CD4-positive, alpha-beta T cell (primary cell): ENCODE data around the gene CD46. TPM values are rescaled to one million over a fixed set of nuclear protein-coding genes. Genes with fewer than 3 reads are reported as not detected.

Source experiments
- ATAC-seq: fragments of 200-7000 bp; cut with Tn5 transposase; one replicate; pipeline ENCODE4 v1.10.0; 2022; ENCODE audit warnings: mild to moderate bottlenecking; ENCODE audit not compliant: poor library complexity
- CTCF ChIA-PET: fragments of 350-600 bp; sonication (Branson Sonifier 250); formaldehyde crosslinking; loops from one replicate; lab custom pipeline; 2021; ENCODE audit warnings: antibody characterized with exemption, inconsistent platforms; lab: Charles Lee
- POLR2A ChIA-PET: fragments of 350-600 bp; sonication (Branson Sonifier 250); formaldehyde crosslinking; loops from one replicate; lab custom pipeline; 2021; ENCODE audit warnings: antibody characterized with exemption, inconsistent platforms; lab: Charles Lee
- DNase-seq, 14 experiments: peaks; one replicate each; pipeline ENCODE4 v3.0.0-alpha.2; 2013 to 2020; ENCODE audit warnings: mixed read lengths in 2 of 14
- H3K27ac ChIP-seq, 2 donors: one replicate each; pipeline versions ENCODE4 v1.5.1 to v1.7.0; 2013; ENCODE audit warnings: low read length in 2 of 2, low read depth in 1 of 2, mild to moderate bottlenecking in 1 of 2
- H3K27me3 ChIP-seq, 2 experiments: 1 replicate in 1 of 2; 2 replicates in 1 of 2; pipeline versions ENCODE4 v1.6.1 to v1.7.0; 2013; ENCODE audit warnings: low read length in 2 of 2, control low read depth in 1 of 2, mild to moderate bottlenecking in 1 of 2, moderate library complexity in 1 of 2; ENCODE audit not compliant: insufficient read depth in 2 of 2, control insufficient read depth in 1 of 2
- H3K36me3 ChIP-seq: one replicate; pipeline ENCODE4 v1.6.1; 2013; ENCODE audit warnings: low read length, control low read depth; ENCODE audit not compliant: insufficient read depth
- H3K4me1 ChIP-seq: one replicate; pipeline ENCODE4 v1.6.1; 2013; ENCODE audit warnings: low read length, control low read depth; ENCODE audit not compliant: insufficient read depth
- H3K4me3 ChIP-seq: one replicate; pipeline ENCODE4 v1.5.1; 2013; ENCODE audit warnings: mild to moderate bottlenecking, low read length, moderate library complexity
- H3K9me3 ChIP-seq, 2 experiments: 1 replicate in 1 of 2; 2 replicates in 1 of 2; pipeline versions ENCODE4 v1.6.1 to v1.7.0; 2013; ENCODE audit warnings: low read length in 2 of 2, mild to moderate bottlenecking in 2 of 2, control low read depth in 1 of 2, moderate library complexity in 1 of 2; ENCODE audit not compliant: control insufficient read depth in 1 of 2, insufficient read depth in 1 of 2
- H3K27ac Mint-ChIP-seq: one replicate; pipeline ENCODE4 v1.8.0; 2020; ENCODE audit warnings: mixed read lengths
- H3K27me3 Mint-ChIP-seq: one replicate; pipeline ENCODE4 v1.8.0; 2021; ENCODE audit warnings: mixed read lengths
- H3K36me3 Mint-ChIP-seq: one replicate; pipeline ENCODE4 v1.8.0; 2021; ENCODE audit warnings: low read depth, mixed read lengths
- H3K4me1 Mint-ChIP-seq: one replicate; pipeline ENCODE4 v1.8.0; 2021; ENCODE audit warnings: low read depth, mixed read lengths
- H3K4me3 Mint-ChIP-seq: one replicate; pipeline ENCODE4 v1.8.0; 2020; ENCODE audit warnings: mild to moderate bottlenecking, mixed read lengths
- H3K9me3 Mint-ChIP-seq: one replicate; pipeline ENCODE4 v1.8.0; 2020; ENCODE audit warnings: mixed read lengths
- CTCF ChIP-seq: fragments of 200-600 bp; IDR thresholded peaks from one replicate; pipeline ENCODE4 v1.8.0; 2022; ENCODE audit warnings: antibody characterized with exemption, mild to moderate bottlenecking
- intact Hi-C, 2 experiments: fragments of 100-400 bp; cut with DNase I in 1 of 2; cut with micrococcal nuclease in 1 of 2; formaldehyde crosslinking; loops; one replicate each; pipeline versions ENCODE4 v1.15.1 to v1.9.0; 2023 to 2025; cut with DNase I, micrococcal nuclease
- total RNA-seq, 174 experiments: library from RNA in 2 of 174; stranded (reverse) in 2 of 174; gene quantifications; one replicate each; pipeline ENCODE4 v1.2.3 and lab custom pipeline; 2021 to 2026

Gene CD46
- total RNA-seq, 2 experiments from 2014 or later = 111 to 115 TPM

DNA sequence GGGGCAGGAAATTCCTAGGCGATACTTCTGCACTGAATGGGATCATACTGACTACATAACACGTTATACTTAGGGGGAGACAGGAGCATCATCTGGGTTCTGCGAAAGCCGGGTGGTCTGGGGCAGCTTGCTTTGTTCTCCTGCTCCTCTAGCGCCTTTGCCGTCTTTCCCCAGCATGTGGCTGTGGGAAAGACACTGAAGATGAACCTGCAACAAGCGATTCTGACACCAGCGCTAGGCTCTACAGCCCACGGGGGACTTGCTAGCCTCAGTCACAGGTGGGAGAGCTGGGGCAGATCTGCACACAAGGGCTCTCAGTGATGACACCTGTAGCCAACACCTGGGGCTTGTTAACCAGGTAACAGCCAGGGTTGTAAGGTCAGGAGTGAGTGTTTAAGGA lies 51.8 kb downstream of the CD46 start:
- Mint-ChIP-seq H3K36me3 (peaks cover 87% of the 10 kb centered on the region), H3K9me3 (no peaks in the 10 kb centered on the region), H3K27ac (no peak overlapping the region), H3K4me3 (no peak overlapping the region), H3K27me3 (no peaks in the 10 kb centered on the region), H3K4me1 (peaks cover 56% of the 10 kb centered on the region)
- POLR2A ChIA-PET = no interaction called here
- Histone ChIP-seq H3K4me1 (peaks cover 37% of the 10 kb centered on the region), H3K4me3 (no peak overlapping the region), H3K27ac (no peak overlapping the region), H3K27me3 (no peaks in the 10 kb centered on the region), H3K9me3 (no peaks in the 10 kb centered on the region), H3K36me3 (peaks cover 81% of the 10 kb centered on the region)
- ATAC-seq = no peak
- DNase-seq = no peak
- intact Hi-C loops = no loop called here
- CTCF ChIA-PET = interaction anchor here (0.5 to 0.8 kb wide), 2 partner anchors 24 to 65 kb away, joined by 4 to 5 read pairs; no protein-coding TSS in a partner anchor
- no peak for TF ChIP-seq CTCF

GRCh38 chr1:207804721-207805468 lies 53.0 kb downstream of the CD46 start:
- Histone ChIP-seq H3K4me1 (peaks cover 41% of the 10 kb centered on the region), H3K27ac (peak overlapping the region in 1 of 2 donors; percentile 15), H3K27me3 (no peaks in the 10 kb centered on the region), H3K4me3 (no peak overlapping the region), H3K36me3 (peaks cover 93% of the 10 kb centered on the region), H3K9me3 (no peaks in the 10 kb centered on the region)
- H3K36me3 Mint-ChIP-seq = peaks cover 98% of the 10 kb centered on the region
- H3K27ac Mint-ChIP-seq = peak overlapping the region; percentile 82
- POLR2A ChIA-PET = interaction anchor here (1.2 kb wide), 1 partner anchor 18 kb away, joined by 3 read pairs; no protein-coding TSS in a partner anchor
- no peak for TF ChIP-seq CTCF
- CTCF ChIA-PET = interaction anchor here (1.7 kb wide), 1 partner anchor 8 kb away, joined by 8 read pairs; no protein-coding TSS in a partner anchor
- no peak for ATAC-seq
- H3K9me3 Mint-ChIP-seq = no peaks in the 10 kb centered on the region
- intact Hi-C loops = no loop called here
- no peak for DNase-seq
- H3K27me3 Mint-ChIP-seq = no peaks in the 10 kb centered on the region
- H3K4me3 Mint-ChIP-seq = no peak overlapping the region
- H3K4me1 Mint-ChIP-seq = peaks cover 56% of the 10 kb centered on the region

DNA sequence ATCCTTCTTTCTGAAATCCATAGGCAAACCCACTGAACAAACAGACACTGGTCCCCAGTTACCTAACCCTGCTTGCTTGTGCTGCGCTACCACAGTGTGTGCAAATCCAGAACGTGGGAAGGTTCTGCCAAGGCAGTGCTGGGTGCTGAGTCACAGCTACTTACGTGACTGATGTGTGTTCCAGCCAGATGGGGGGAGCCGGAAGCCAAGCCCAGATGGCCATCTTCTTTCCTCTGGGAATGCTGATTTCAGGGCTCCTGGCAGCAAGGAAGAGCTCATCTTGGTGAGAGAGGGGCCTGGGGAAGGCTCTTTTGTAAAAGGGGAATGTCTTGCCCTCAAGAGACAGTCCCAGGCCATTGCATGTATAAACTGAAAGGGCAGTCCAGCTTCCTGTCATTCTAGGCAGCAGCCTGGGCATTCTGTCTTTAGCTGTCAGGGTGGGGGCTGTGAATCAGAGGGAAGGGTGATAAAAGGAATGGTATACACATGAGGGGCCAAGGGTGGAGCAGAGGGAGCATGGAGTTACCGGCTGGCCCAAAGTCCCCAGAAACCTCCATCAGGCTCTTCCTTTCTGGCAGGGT lies 54.1 kb downstream of the CD46 start:
- Histone ChIP-seq H3K36me3 (peaks cover 95% of the 10 kb centered on the region), H3K27me3 (no peaks in the 10 kb centered on the region), H3K4me1 (peaks cover 48% of the 10 kb centered on the region), H3K9me3 (no peaks in the 10 kb centered on the region), H3K4me3 (no peak overlapping the region), H3K27ac (no peak overlapping the region)
- ATAC-seq = no peak
- ChIA-PET CTCF (interaction anchor here (1.7 kb wide), 1 partner anchor 9 kb away, joined by 8 read pairs; no protein-coding TSS in a partner anchor), POLR2A (interaction anchor here (1.6 kb wide), 1 partner anchor 17 kb away, joined by 5 read pairs; no protein-coding TSS in a partner anchor)
- no peak for TF ChIP-seq CTCF
- Mint-ChIP-seq H3K9me3 (no peaks in the 10 kb centered on the region), H3K4me3 (no peak overlapping the region), H3K27ac (peak overlapping the region; percentile 82), H3K27me3 (no peaks in the 10 kb centered on the region), H3K36me3 (peaks cover 100% of the 10 kb centered on the region), H3K4me1 (peaks cover 58% of the 10 kb centered on the region)
- DNase-seq = no peak
- intact Hi-C loops = no loop called here
